HepG2 (cell line): Measurements from ENCODE around the gene GGNBP2. TPM values are rescaled to one million over a fixed set of nuclear protein-coding genes. Genes with fewer than 3 reads are reported as not detected.
A peak's percentile ranks its signal among the peaks of the same experiment; 100 is the strongest.

ENCODE experiments used
- ATF2 ChIP-seq: sonication (generic); formaldehyde crosslinking; IDR thresholded peaks from 2 replicates; pipeline ENCODE4 v1.4.0; 2020; ENCODE audit warnings: missing genetic modification reagents
- EEA1 ChIP-seq: sonication (generic); formaldehyde crosslinking; IDR thresholded peaks from 2 replicates; pipeline ENCODE4 v1.5.1; 2020; ENCODE audit warnings: mild to moderate bottlenecking, missing genetic modification reagents, borderline replicate concordance
- ELK4 ChIP-seq: sonication (generic); formaldehyde crosslinking; IDR thresholded peaks from 2 replicates; pipeline ENCODE4 v1.9.0; 2021; ENCODE audit warnings: missing genetic modification reagents, borderline replicate concordance
- ETS1 ChIP-seq: sonication (generic); formaldehyde crosslinking; IDR thresholded peaks from 2 replicates; pipeline ENCODE4 v1.4.0; 2020; ENCODE audit warnings: missing genetic modification reagents
- EZH2 ChIP-seq: conservative IDR thresholded peaks from 2 replicates; pipeline ENCODE4 v1.6.1; 2012; ENCODE audit warnings: mild to moderate bottlenecking, low read depth, low read length, moderate library complexity
- FOXP1 ChIP-seq, 2 experiments: fragments of 450-650 bp in 1 of 2; IDR thresholded peaks; 2 replicates each; pipeline ENCODE4 v1.6.1; 2017 to 2018; ENCODE audit warnings: antibody characterized with exemption in 1 of 2
- GZF1 ChIP-seq: sonication (generic); formaldehyde crosslinking; IDR thresholded peaks from 2 replicates; pipeline ENCODE4 v1.5.1; 2020; ENCODE audit warnings: mild to moderate bottlenecking, missing genetic modification reagents
- HINFP ChIP-seq: sonication (generic); formaldehyde crosslinking; IDR thresholded peaks from 2 replicates; pipeline ENCODE4 v1.4.0; 2020; ENCODE audit warnings: low read depth, mild to moderate bottlenecking, missing genetic modification reagents
- HNF4A ChIP-seq: sonication (generic); formaldehyde crosslinking; IDR thresholded peaks from 2 replicates; pipeline ENCODE4 v1.4.0; 2020; ENCODE audit warnings: missing genetic modification reagents
- JUND ChIP-seq: sonication (generic); formaldehyde crosslinking; IDR thresholded peaks from 2 replicates; pipeline ENCODE4 v1.8.0; 2022; ENCODE audit warnings: mild to moderate bottlenecking, missing genetic modification reagents
- KLF11 ChIP-seq: IDR thresholded peaks from 2 replicates; pipeline ENCODE4 v1.6.1; 2016; ENCODE audit warnings: missing compliant biosample characterization
- MTA1 ChIP-seq: sonication (generic); formaldehyde crosslinking; IDR thresholded peaks from 2 replicates; pipeline ENCODE4 v1.4.0; 2020; ENCODE audit warnings: missing genetic modification reagents, mild to moderate bottlenecking, borderline replicate concordance
- NFIC ChIP-seq: IDR thresholded peaks from 2 replicates; pipeline ENCODE4 v1.6.1; 2012; ENCODE audit warnings: mild to moderate bottlenecking, low read length, inconsistent platforms
- PATZ1 ChIP-seq: sonication (generic); formaldehyde crosslinking; IDR thresholded peaks from 2 replicates; pipeline ENCODE4 v1.4.0; 2020; ENCODE audit warnings: missing genetic modification reagents
- RBFOX2 ChIP-seq: fragments of 200-400 bp; formaldehyde crosslinking; IDR thresholded peaks from 2 replicates; pipeline ENCODE4 v1.6.1; 2017; ENCODE audit warnings: low read depth, mild to moderate bottlenecking, low read length
- SP1 ChIP-seq, 2 experiments: fragments of 450-650 bp in 1 of 2; sonication (generic) in 1 of 2; formaldehyde crosslinking in 1 of 2; IDR thresholded peaks; 2 replicates each; pipeline versions ENCODE4 v1.4.0 to v1.6.1; 2016 to 2020; ENCODE audit warnings: missing genetic modification reagents in 1 of 2
- U2AF2 ChIP-seq: fragments of 200-400 bp; formaldehyde crosslinking; IDR thresholded peaks from 2 replicates; pipeline ENCODE4 v1.6.1; 2017; ENCODE audit warnings: low read depth, mild to moderate bottlenecking, low read length
- ZNF124 ChIP-seq: sonication (generic); formaldehyde crosslinking; IDR thresholded peaks from 2 replicates; pipeline ENCODE4 v1.4.0; 2020; ENCODE audit warnings: missing genetic modification reagents
- ZNF335 ChIP-seq: sonication (generic); formaldehyde crosslinking; IDR thresholded peaks from 2 replicates; pipeline ENCODE4 v1.4.0; 2020; ENCODE audit warnings: missing genetic modification reagents
- ZNF468 ChIP-seq: sonication (generic); formaldehyde crosslinking; IDR thresholded peaks from 2 replicates; pipeline ENCODE4 v1.8.0; 2022; ENCODE audit warnings: mild to moderate bottlenecking, moderate library complexity, missing genetic modification reagents
- ZNF598 ChIP-seq: sonication (generic); formaldehyde crosslinking; IDR thresholded peaks from 2 replicates; pipeline ENCODE4 v1.5.1; 2020; ENCODE audit warnings: mild to moderate bottlenecking, missing genetic modification reagents, borderline replicate concordance
- ZNF768 ChIP-seq: sonication (generic); formaldehyde crosslinking; IDR thresholded peaks from 2 replicates; pipeline ENCODE4 v1.4.0; 2020; ENCODE audit warnings: missing genetic modification reagents
- polyA plus RNA-seq, 8 experiments: library from polyadenylated mRNA; depleted of rRNA in 3 of 8; stranded (reverse) in 7 of 8; unstranded in 1 of 8; fragments of >200 nt; fragmentation: Illumina TruSeq in 4 of 8; extraction: Trizol in 4 of 8; gene quantifications; 2 replicates each; pipeline versions ENCODE4 v1.2.1 to v1.2.3, GENCODE V29; 2011 to 2016; ENCODE audit warnings: low read depth in 4 of 8, missing spikeins in 1 of 8, mixed read lengths in 1 of 8; ENCODE audit not compliant: insufficient read depth in 1 of 8
- total RNA-seq, 5 experiments: library from RNA; depleted of rRNA; stranded (reverse); fragments of >200 nt; fragmentation: Illumina TruSeq; extraction: Trizol; gene quantifications; 2 replicates each; pipeline ENCODE4 v1.2.3, GENCODE V29; 2016; ENCODE audit warnings: low read depth in 1 of 5

Gene GGNBP2
- total and polyA plus RNA-seq, 2 of the 13 experiments (the other 11 are each of a cell fraction or from before 2014, with no cell fraction given), result 53.3 to 84.2 TPM

GRCh38 chr17:36591434-36592315 is 47.0 kb downstream of the GGNBP2 start, which contains the start of gene DHRS11 (continued):
- TF ChIP-seq NFIC, result no peak
- TF ChIP-seq JUND (CRISPR knock-in tag), result no peak
- no peak for TF ChIP-seq U2AF2
- no peak for TF ChIP-seq ZNF124 (CRISPR knock-in tag)
- TF ChIP-seq RBFOX2, result peak; percentile 61
- no peak for TF ChIP-seq ZNF335 (CRISPR knock-in tag)
- 0 out of 2 replicates have a peak, but pooled peaks have one; percentile 15 for TF ChIP-seq PATZ1 (CRISPR knock-in tag)
- peak; percentile 24; the same call in 1 of the 2 replicates for TF ChIP-seq EEA1 (CRISPR knock-in tag)
- TF ChIP-seq KLF11 (CRISPR knock-in tag), result no peak
- TF ChIP-seq SP1 (IDR thresholded peaks at IDR 0.05), result no peak
- peak; percentile 62 for TF ChIP-seq SP1 (CRISPR knock-in tag; IDR thresholded peaks at IDR 0.05)
- no peak for TF ChIP-seq ETS1 (CRISPR knock-in tag)
- TF ChIP-seq ZNF468, result no peak
- TF ChIP-seq GZF1 (CRISPR knock-in tag), result no peak
- no peak for TF ChIP-seq HNF4A (CRISPR knock-in tag)
- TF ChIP-seq ZNF768 (CRISPR knock-in tag), result 0 out of 2 replicates have a peak, but pooled peaks have one; percentile 11
- no peak for TF ChIP-seq ATF2 (CRISPR knock-in tag)
- TF ChIP-seq EZH2, result no peak
- no peak for TF ChIP-seq ELK4 (CRISPR knock-in tag)
- TF ChIP-seq HINFP (CRISPR knock-in tag), result peak; percentile 59; the same call in 1 of the 2 replicates
- no peak for TF ChIP-seq FOXP1 (IDR thresholded peaks at IDR 0.05)
- no peak for TF ChIP-seq FOXP1 (CRISPR knock-in tag; IDR thresholded peaks at IDR 0.05)
- no peak for TF ChIP-seq ZNF598 (CRISPR knock-in tag)
- TF ChIP-seq MTA1 (CRISPR knock-in tag), result no peak
